Mesothelial cell of epicardium (in vitro differentiated cells): ENCODE data around the gene DLG3. TPM values are rescaled to one million over a fixed set of nuclear protein-coding genes. Genes with fewer than 3 reads are reported as not detected.
A peak's percentile ranks its signal among the peaks of the same experiment; 100 is the strongest.

ENCODE experiments used
- DNase-seq, 2 experiments: peaks; one replicate each; pipeline ENCODE4 v3.0.0; 2021; ENCODE audit warnings: low spot score in 2 of 2; ENCODE audit not compliant: unreplicated experiment in 2 of 2
- H3K27ac Mint-ChIP-seq: 2 replicates; pipeline ENCODE4 v1.8.0; 2021; ENCODE audit warnings: mixed read lengths
- H3K27me3 Mint-ChIP-seq: 2 replicates; pipeline ENCODE4 v1.8.0; 2021; ENCODE audit warnings: low read depth, mixed read lengths
- H3K36me3 Mint-ChIP-seq: 2 replicates; pipeline ENCODE4 v1.8.0; 2021; ENCODE audit warnings: mixed read lengths
- H3K4me1 Mint-ChIP-seq: 2 replicates; pipeline ENCODE4 v1.8.0; 2021; ENCODE audit warnings: mixed read lengths
- H3K4me3 Mint-ChIP-seq: 2 replicates; pipeline ENCODE4 v1.8.0; 2021; ENCODE audit warnings: mild to moderate bottlenecking, moderate library complexity, mixed read lengths
- H3K9me3 Mint-ChIP-seq: 2 replicates; pipeline ENCODE4 v1.8.0; 2021; ENCODE audit warnings: mixed read lengths
- total RNA-seq: library from RNA; stranded (reverse); gene quantifications from 3 replicates; pipeline ENCODE4 v1.2.1, GENCODE V29; 2021
- TF ChIP-seq, protein P1 (sequence below): fragments of 200-600 bp; sonication (generic); IDR thresholded peaks from one replicate; pipeline ENCODE4 v1.5.0; 2021; ENCODE audit warnings: antibody characterized with exemption; ENCODE audit not compliant: unreplicated experiment

DLG3 gene
- total RNA-seq, 1 donor from 2014 or later: 39.1 TPM

DNA sequence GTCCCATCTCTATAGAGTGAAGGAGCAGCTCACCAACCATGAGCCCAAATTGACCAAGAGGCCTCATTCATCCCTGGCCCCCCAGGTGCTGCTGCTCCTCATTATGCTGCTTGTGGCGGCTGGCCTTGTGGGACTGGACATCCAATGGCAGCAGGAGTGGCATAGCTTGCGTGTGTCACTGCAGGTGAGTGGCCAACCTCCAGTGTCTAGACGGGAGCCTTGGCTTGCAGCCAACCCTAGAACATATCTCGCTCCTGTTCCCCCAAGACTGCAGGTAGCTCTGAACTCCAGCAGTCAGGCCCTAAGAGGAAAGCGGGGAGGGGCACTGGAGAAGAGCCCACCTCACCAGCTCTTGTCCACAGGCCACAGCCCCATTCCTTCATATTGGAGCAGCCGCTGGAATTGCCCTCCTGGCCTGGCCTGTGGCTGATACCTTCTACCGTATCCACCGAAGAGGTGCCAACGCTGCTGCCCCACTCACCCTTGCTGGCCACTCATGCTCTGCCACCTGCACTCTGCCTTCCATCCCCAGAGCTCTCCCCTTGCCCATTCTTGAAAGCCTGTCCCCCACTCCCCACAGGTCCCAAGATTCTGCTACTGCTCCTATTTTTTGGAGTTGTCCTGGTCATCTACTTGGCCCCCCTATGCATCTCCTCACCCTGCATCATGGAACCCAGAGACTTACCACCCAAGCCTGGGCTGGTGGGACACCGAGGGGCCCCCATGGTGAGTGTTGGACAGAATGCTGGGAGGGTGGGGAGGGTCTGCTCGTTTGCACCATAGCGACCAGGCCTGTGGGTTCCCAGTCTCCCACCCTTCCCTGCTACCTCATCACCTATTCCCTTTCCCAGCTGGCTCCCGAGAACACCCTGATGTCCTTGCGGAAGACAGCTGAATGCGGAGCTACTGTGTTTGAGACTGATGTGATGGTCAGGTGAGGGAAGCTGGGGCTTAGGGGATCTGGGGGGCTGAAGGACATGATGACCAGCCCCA, 18.1 kb upstream of the DLG3 start:
- TF ChIP-seq, protein P1, sequence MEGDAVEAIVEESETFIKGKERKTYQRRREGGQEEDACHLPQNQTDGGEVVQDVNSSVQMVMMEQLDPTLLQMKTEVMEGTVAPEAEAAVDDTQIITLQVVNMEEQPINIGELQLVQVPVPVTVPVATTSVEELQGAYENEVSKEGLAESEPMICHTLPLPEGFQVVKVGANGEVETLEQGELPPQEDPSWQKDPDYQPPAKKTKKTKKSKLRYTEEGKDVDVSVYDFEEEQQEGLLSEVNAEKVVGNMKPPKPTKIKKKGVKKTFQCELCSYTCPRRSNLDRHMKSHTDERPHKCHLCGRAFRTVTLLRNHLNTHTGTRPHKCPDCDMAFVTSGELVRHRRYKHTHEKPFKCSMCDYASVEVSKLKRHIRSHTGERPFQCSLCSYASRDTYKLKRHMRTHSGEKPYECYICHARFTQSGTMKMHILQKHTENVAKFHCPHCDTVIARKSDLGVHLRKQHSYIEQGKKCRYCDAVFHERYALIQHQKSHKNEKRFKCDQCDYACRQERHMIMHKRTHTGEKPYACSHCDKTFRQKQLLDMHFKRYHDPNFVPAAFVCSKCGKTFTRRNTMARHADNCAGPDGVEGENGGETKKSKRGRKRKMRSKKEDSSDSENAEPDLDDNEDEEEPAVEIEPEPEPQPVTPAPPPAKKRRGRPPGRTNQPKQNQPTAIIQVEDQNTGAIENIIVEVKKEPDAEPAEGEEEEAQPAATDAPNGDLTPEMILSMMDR: no peak
- Mint-ChIP-seq H3K36me3 (no peaks in the 10 kb centered on the region), H3K27me3 (no peaks in the 10 kb centered on the region), H3K4me3 (no peak overlapping the region), H3K4me1 (peaks cover 7% of the 10 kb centered on the region), H3K9me3 (peaks cover 24% of the 10 kb centered on the region), H3K27ac (no peak overlapping the region)
- DNase-seq: no peak

DNA sequence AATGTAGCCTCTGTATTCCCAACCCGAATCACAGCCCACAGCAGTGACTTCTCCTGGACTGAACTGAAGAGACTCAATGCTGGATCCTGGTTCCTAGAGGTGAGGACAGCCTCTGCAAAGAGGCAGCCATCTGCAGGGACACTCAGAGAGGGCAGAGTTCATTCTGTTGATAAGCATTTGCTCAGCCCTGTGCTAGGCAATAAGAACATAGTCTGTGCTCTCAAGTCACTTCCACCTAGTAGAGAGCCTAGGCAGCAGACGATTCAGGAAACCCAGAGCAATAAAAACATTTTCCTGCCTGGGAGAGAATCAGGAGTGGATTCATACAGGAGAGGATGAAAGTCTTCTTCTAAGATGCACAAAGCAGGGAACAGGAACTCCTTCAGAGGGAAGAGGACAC, 17.3 kb upstream of the DLG3 start:
- Mint-ChIP-seq H3K4me1 (peaks cover 7% of the 10 kb centered on the region), H3K9me3 (peaks cover 21% of the 10 kb centered on the region), H3K4me3 (no peak overlapping the region), H3K27me3 (no peaks in the 10 kb centered on the region), H3K27ac (no peak overlapping the region), H3K36me3 (no peaks in the 10 kb centered on the region)
- no peak for DNase-seq
- TF ChIP-seq, protein P1: no peak

DNA sequence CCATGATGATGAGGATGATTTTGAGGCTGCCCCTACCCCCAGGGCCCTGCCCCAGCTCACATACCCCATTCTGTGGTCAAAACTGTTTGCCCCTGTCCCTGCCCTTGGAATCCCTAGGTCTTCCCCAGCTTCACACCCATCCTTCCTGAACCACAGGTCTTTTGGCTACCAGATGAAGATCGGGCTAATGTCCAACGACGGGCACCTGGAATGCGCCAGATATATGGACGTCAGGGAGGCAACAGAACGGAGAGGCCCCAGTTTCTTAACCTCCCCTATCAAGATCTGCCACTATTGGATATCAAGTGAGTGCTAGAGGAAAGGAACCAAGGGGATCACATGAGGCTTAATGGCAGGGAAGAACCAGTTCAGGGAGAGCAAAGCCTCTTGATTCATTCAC, 14.9 kb upstream of the DLG3 start:
- no peak overlapping the region for H3K4me3 Mint-ChIP-seq
- H3K27ac Mint-ChIP-seq: no peak overlapping the region
- no peak for DNase-seq
- peaks cover 25% of the 10 kb centered on the region for H3K9me3 Mint-ChIP-seq
- no peaks in the 10 kb centered on the region for H3K36me3 Mint-ChIP-seq
- TF ChIP-seq, protein P1: no peak
- peaks cover 8% of the 10 kb centered on the region for H3K4me1 Mint-ChIP-seq
- H3K27me3 Mint-ChIP-seq: peaks cover under 1% of the 10 kb centered on the region

DNA sequence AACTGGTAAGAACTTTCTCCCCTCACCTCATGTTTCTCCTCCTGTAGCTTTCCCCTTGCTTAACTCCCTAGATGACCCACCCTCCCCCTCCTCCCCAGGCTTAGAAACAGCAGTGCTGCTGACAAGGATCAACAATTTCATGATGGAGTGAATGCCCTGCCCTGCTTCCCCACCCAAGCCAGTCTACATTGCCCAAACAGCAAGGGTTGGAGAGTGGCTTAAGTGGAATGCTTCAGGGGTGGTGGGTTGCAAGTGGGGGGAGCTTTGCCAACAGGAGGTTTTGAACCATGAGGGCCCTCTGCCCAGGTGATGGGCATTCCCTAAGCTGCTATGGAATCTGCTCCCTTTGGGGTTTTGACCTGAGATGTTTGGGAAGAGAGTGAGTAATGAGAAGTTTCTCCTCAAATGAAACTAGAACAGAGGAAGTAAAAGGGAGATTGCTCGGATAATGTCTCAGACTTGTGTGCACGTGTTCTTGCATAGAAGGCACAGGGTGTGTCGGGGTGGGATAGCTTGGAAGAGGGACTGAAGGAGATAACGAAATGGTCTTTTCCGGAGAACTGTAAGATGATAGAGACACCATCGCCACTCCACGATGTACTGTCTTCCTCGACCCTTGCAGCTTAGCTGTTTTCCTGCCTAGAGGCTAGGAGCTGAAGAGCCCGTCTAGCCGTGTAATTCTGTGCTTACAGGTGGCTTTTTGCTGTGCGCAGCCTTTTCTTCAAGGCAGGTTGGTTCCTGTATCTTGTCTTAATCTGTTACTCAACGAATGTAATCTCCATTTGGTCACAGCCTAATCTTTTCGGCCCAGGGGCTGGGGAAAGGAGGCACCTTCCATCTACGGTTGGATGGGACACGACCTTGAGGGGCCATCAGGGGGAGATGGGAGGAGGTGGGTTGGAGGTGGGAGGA, 11.4 kb upstream of the DLG3 start:
- Mint-ChIP-seq H3K9me3 (peaks cover 31% of the 10 kb centered on the region), H3K27me3 (peaks cover 24% of the 10 kb centered on the region), H3K4me3 (peak overlapping the region; percentile 89)

DNA sequence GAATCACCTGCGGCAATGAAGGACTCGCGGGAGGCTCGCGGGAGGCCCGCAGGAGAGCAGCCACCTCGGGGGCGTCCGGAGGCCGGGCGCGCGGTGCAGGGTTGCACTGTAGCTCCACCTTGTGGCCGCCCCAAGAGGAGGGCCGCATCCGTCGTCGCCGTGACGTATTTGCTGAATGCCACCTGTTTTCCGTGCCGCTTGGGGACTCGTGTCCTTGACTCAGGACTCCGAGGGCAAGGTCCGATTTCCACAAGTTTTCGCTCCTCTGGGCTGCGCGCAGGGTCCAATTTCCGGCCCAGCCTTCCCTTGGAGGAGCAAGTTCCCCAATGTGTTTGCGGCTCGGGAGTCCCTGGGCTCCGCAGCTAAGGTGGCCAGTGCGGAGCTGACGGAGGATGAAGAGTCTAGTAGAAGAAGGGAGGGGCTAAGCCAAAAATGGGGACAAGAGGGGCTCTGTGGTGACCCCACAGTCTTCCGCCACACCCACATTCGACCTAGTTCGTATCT, 10.7 kb upstream of the DLG3 start:
- TF ChIP-seq, protein P1: peak; percentile 56
- H3K9me3 Mint-ChIP-seq: peaks cover 24% of the 10 kb centered on the region

More for the DNA sequence above, 11.4 kb upstream of the DLG3 start:
- DNase-seq: no peak
- peak overlapping the region; percentile 45 for H3K27ac Mint-ChIP-seq
- TF ChIP-seq, protein P1: no peak
- peaks cover 11% of the 10 kb centered on the region for H3K4me1 Mint-ChIP-seq
- no peaks in the 10 kb centered on the region for H3K36me3 Mint-ChIP-seq

More for the DNA sequence above, 10.7 kb upstream of the DLG3 start:
- Mint-ChIP-seq H3K4me3 (peak overlapping the region; percentile 89), H3K4me1 (peaks cover 11% of the 10 kb centered on the region), H3K27ac (peak overlapping the region; percentile 90), H3K27me3 (peaks cover 31% of the 10 kb centered on the region), H3K36me3 (no peaks in the 10 kb centered on the region)
- peak; percentile 52 to 76 for DNase-seq
